ENCODE measurements around the gene BOLA1. TPM values are rescaled to one million over a fixed set of nuclear protein-coding genes. Genes with fewer than 3 reads are reported as not detected.
A peak's percentile ranks its signal among the peaks of the same experiment; 100 is the strongest.
"Not testable (repeated sequence)": the region's sequence is repeated elsewhere in the genome, so short reads cannot be mapped to it uniquely, and the experiment has no call there.

The BOLA1 gene
- polyA plus RNA-seq, 3 donors: 22.0 to 29.8 (median 27.7) TPM

GRCh38 chr1:149926296-149926695, 26.9 kb downstream of the BOLA1 start:
- no peak for DNase-seq

GRCh38 chr1:149927056-149927562, 27.7 kb downstream of the BOLA1 start:
- DNase-seq: no peak

- peak; percentile 94 for DNase-seq
These were observed 28.4 kb downstream of the BOLA1 start, which contains the start of gene SF3B4 for GRCh38 chr1:149927563-149928400. SF3B4 (minus strand) TSS chr1:149927803; CDS start chr1:149927759, 44 bp downstream.

- DNase-seq: no peak
These were observed 29.0 kb downstream of the BOLA1 start for GRCh38 chr1:149928401-149928724.

- no peak for DNase-seq
These were observed 30.5 kb downstream of the BOLA1 start for GRCh38 chr1:149929856-149930255.

GRCh38 chr1:149931212-149931790, 31.9 kb downstream of the BOLA1 start:
- no peak for DNase-seq

- DNase-seq: no peak
These were observed 33.1 kb downstream of the BOLA1 start for GRCh38 chr1:149932474-149932873.

GRCh38 chr1:149933208-149933607, 33.8 kb downstream of the BOLA1 start:
- DNase-seq: no peak

- no peak for DNase-seq
These were observed 35.0 kb downstream of the BOLA1 start for GRCh38 chr1:149934356-149934755.

GRCh38 chr1:149936170-149936991, 37.0 kb downstream of the BOLA1 start, which contains the start of gene MTMR11:
MTMR11 (minus strand) TSS chr1:149936879; CDS start chr1:149936647, 232 bp downstream.
- peak; percentile 50 for DNase-seq

GRCh38 chr1:149936992-149937705, 37.8 kb downstream of the BOLA1 start:
- no peak for DNase-seq

- no peak for DNase-seq
These were observed 38.4 kb downstream of the BOLA1 start for GRCh38 chr1:149937759-149938158.

GRCh38 chr1:149938668-149939003, 39.3 kb downstream of the BOLA1 start:
- not testable (repeated sequence) for DNase-seq

- DNase-seq: no peak
These were observed 41.1 kb downstream of the BOLA1 start for GRCh38 chr1:149940427-149940826.

- no peak for DNase-seq
These were observed 42.8 kb downstream of the BOLA1 start for GRCh38 chr1:149942207-149942606.

GRCh38 chr1:149942885-149943284, 43.5 kb downstream of the BOLA1 start:
- DNase-seq: no peak

GRCh38 chr1:149945206-149945605, 45.8 kb downstream of the BOLA1 start:
- no peak for DNase-seq

- DNase-seq: no peak
These were observed 50.5 kb downstream of the BOLA1 start for GRCh38 chr1:149949911-149950310.
